ENCODE results near the gene RHCG. TPM values are rescaled to one million over a fixed set of nuclear protein-coding genes. Genes with fewer than 3 reads are reported as not detected.

Gene RHCG
- total RNA-seq, 1 experiment from 2014 or later = not detected

GRCh38 chr15:89514186-89514585 lies 17.8 kb upstream of the RHCG start:
- no peaks in the 10 kb centered on the region for H3K9me3 ChIP-seq
- no peak overlapping the region for H3K4me3 ChIP-seq
- H3K36me3 ChIP-seq = no peaks in the 10 kb centered on the region
- H3K27me3 ChIP-seq = peaks cover 21% of the 10 kb centered on the region
- DNase-seq = no peak

- H3K27me3 ChIP-seq = peaks cover 21% of the 10 kb centered on the region
- H3K36me3 ChIP-seq = no peaks in the 10 kb centered on the region
- no peak for DNase-seq
- no peaks in the 10 kb centered on the region for H3K9me3 ChIP-seq
- no peak overlapping the region for H3K4me3 ChIP-seq
Measured at GRCh38 chr15:89513284-89513683, 16.9 kb upstream of the RHCG start.

- Histone ChIP-seq H3K4me3 (no peak overlapping the region), H3K9me3 (no peaks in the 10 kb centered on the region), H3K27me3 (peaks cover 18% of the 10 kb centered on the region), H3K36me3 (no peaks in the 10 kb centered on the region)
- no peak for DNase-seq
Measured at GRCh38 chr15:89512631-89513030, 16.2 kb upstream of the RHCG start.

GRCh38 chr15:89506026-89506686 lies 9.8 kb upstream of the RHCG start:
- H3K4me3 ChIP-seq = no peak overlapping the region
- no peaks in the 10 kb centered on the region for H3K36me3 ChIP-seq
- no peak for DNase-seq
- H3K9me3 ChIP-seq = no peaks in the 10 kb centered on the region
- H3K27me3 ChIP-seq = no peaks in the 10 kb centered on the region; the same call in 1 of the 2 replicates

GRCh38 chr15:89504166-89504565 lies 7.8 kb upstream of the RHCG start:
- Histone ChIP-seq H3K9me3 (no peaks in the 10 kb centered on the region), H3K36me3 (no peaks in the 10 kb centered on the region), H3K27me3 (no peaks in the 10 kb centered on the region), H3K4me3 (no peak overlapping the region)
- DNase-seq = no peak

- Histone ChIP-seq H3K4me3 (no peak overlapping the region), H3K27me3 (no peaks in the 10 kb centered on the region), H3K9me3 (no peaks in the 10 kb centered on the region), H3K36me3 (no peaks in the 10 kb centered on the region)
- no peak for DNase-seq
Measured at GRCh38 chr15:89502867-89503595, 6.6 kb upstream of the RHCG start.

- H3K4me3 ChIP-seq = no peak overlapping the region
- H3K9me3 ChIP-seq = no peaks in the 10 kb centered on the region
- no peak for DNase-seq
- H3K36me3 ChIP-seq = no peaks in the 10 kb centered on the region
- H3K27me3 ChIP-seq = 0 out of 2 replicates have a peak, but pooled peaks cover 2% of the 10 kb centered on the region
Measured at GRCh38 chr15:89501646-89502045, 5.3 kb upstream of the RHCG start.

- no peak for DNase-seq
Measured at GRCh38 chr15:89500397-89501270, 4.3 kb upstream of the RHCG start.

GRCh38 chr15:89499156-89499555 lies 2.8 kb upstream of the RHCG start:
- Histone ChIP-seq H3K4me3 (no peak overlapping the region), H3K36me3 (no peaks in the 10 kb centered on the region), H3K9me3 (no peaks in the 10 kb centered on the region), H3K27me3 (peaks cover 4% of the 10 kb centered on the region; the same call in 1 of the 2 replicates)
- no peak for DNase-seq

More at GRCh38 chr15:89500397-89501270, 4.3 kb upstream of the RHCG start:
- H3K4me3 ChIP-seq = no peak overlapping the region
- H3K9me3 ChIP-seq = no peaks in the 10 kb centered on the region
- H3K36me3 ChIP-seq = no peaks in the 10 kb centered on the region
- H3K27me3 ChIP-seq = 0 out of 2 replicates have a peak, but pooled peaks cover 2% of the 10 kb centered on the region

GRCh38 chr15:89498574-89498906 lies 2.2 kb upstream of the RHCG start:
- H3K9me3 ChIP-seq = no peaks in the 10 kb centered on the region
- peak; percentile 78 for DNase-seq
- no peak overlapping the region for H3K4me3 ChIP-seq
- no peaks in the 10 kb centered on the region for H3K36me3 ChIP-seq
- peaks cover 4% of the 10 kb centered on the region; the same call in 1 of the 2 replicates for H3K27me3 ChIP-seq

GRCh38 chr15:89497231-89497630 lies 848 bp upstream of the RHCG start:
- Histone ChIP-seq H3K27me3 (peaks cover 4% of the 10 kb centered on the region; the same call in 1 of the 2 replicates), H3K4me3 (no peak overlapping the region), H3K36me3 (no peaks in the 10 kb centered on the region), H3K9me3 (no peaks in the 10 kb centered on the region)
- DNase-seq = no peak

GRCh38 chr15:89495638-89496145 lies 691 bp downstream of the RHCG start:
- H3K4me3 ChIP-seq = no peak overlapping the region
- no peaks in the 10 kb centered on the region for H3K36me3 ChIP-seq
- H3K27me3 ChIP-seq = peaks cover 4% of the 10 kb centered on the region; the same call in 1 of the 2 replicates
- DNase-seq = no peak
- H3K9me3 ChIP-seq = no peaks in the 10 kb centered on the region

- no peak for DNase-seq
Measured at GRCh38 chr15:89494941-89495637, 1.3 kb downstream of the RHCG start.

GRCh38 chr15:89494031-89494430 lies 2.4 kb downstream of the RHCG start:
- Histone ChIP-seq H3K4me3 (no peak overlapping the region), H3K9me3 (no peaks in the 10 kb centered on the region), H3K27me3 (peaks cover 4% of the 10 kb centered on the region; the same call in 1 of the 2 replicates), H3K36me3 (no peaks in the 10 kb centered on the region)
- no peak for DNase-seq

More at GRCh38 chr15:89494941-89495637, 1.3 kb downstream of the RHCG start:
- peaks cover 4% of the 10 kb centered on the region; the same call in 1 of the 2 replicates for H3K27me3 ChIP-seq
- no peaks in the 10 kb centered on the region for H3K36me3 ChIP-seq
- no peaks in the 10 kb centered on the region for H3K9me3 ChIP-seq
- H3K4me3 ChIP-seq = no peak overlapping the region

GRCh38 chr15:89492934-89493631 lies 3.3 kb downstream of the RHCG start:
- no peak overlapping the region for H3K4me3 ChIP-seq
- DNase-seq = no peak
- peaks cover 4% of the 10 kb centered on the region; the same call in 1 of the 2 replicates for H3K27me3 ChIP-seq

More at GRCh38 chr15:89492934-89493631, 3.3 kb downstream of the RHCG start:
- Histone ChIP-seq H3K9me3 (no peaks in the 10 kb centered on the region), H3K36me3 (no peaks in the 10 kb centered on the region)
